ENCODE data around the gene SCYGR4.
"Not testable (repeated sequence)": the region's sequence is repeated elsewhere in the genome, so short reads cannot be mapped to it uniquely, and the experiment has no call there.

SCYGR4 gene

DNA sequence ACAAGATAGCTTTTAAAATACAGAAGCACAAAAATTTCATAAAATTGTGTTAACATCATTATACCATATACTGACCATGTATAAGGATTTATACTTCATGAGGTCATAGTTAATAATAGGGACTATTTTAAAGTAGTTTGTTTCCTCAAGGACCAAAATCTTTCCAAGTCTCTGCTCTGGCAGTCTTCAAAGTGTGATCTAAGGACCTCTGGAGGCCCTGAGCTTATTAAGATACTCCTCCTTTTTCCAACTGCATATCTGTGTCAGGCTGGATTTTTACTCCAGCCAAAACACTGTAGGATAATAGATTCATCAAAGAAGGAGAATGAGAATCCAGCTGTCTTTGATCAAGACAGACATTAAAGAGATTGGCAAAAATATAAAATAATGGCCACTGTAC, 20.3 kb upstream of the SCYGR4 start:
- H3K36me3 ChIP-seq (ENCODE audit: insufficient read depth, low read length): no peaks in the 10 kb centered on the region

DNA sequence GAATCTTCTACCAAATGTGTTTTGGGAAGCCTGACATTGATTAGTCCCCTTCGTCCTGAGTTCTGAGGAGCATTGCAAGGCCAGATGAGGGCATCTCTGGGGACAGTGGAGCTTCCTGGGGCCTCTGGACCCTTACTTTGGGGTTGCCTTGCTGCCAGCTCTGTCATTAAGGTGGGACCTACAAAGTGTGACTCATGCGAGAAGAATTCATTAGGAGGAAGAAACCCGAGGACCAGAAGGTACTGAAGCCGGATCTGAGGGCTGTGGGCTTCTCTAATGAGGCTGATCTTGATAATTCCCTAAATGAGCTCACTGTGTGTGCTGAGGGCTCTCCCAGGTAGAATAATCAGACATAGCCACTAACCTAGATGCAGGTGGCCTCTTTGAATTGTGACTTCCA, 19.3 kb upstream of the SCYGR4 start:
- no peaks in the 10 kb centered on the region for H3K36me3 ChIP-seq (ENCODE audit: insufficient read depth, low read length)
- H3K4me1 ChIP-seq (ENCODE audit: insufficient read depth, low read length): no peaks in the 10 kb centered on the region
- no peak overlapping the region for H3K9ac ChIP-seq (ENCODE audit: low read length)

More for the DNA sequence above, 20.3 kb upstream of the SCYGR4 start:
- Histone ChIP-seq H3K27ac (ENCODE audit: low read depth, low read length) (no peak overlapping the region), H3K9me3 (ENCODE audit: low read length) (no peaks in the 10 kb centered on the region), H3K4me3 (ENCODE audit: low read depth in 1 of 2, low read length in 2 of 2) (no peak overlapping the region), H3K27me3 (ENCODE audit: control insufficient read depth in 1 of 2, insufficient read depth in 2 of 2, low read length in 2 of 2) (no peaks in the 10 kb centered on the region), H3K4me1 (ENCODE audit: insufficient read depth, low read length) (no peaks in the 10 kb centered on the region), H3K9ac (ENCODE audit: low read length) (no peak overlapping the region)

DNA sequence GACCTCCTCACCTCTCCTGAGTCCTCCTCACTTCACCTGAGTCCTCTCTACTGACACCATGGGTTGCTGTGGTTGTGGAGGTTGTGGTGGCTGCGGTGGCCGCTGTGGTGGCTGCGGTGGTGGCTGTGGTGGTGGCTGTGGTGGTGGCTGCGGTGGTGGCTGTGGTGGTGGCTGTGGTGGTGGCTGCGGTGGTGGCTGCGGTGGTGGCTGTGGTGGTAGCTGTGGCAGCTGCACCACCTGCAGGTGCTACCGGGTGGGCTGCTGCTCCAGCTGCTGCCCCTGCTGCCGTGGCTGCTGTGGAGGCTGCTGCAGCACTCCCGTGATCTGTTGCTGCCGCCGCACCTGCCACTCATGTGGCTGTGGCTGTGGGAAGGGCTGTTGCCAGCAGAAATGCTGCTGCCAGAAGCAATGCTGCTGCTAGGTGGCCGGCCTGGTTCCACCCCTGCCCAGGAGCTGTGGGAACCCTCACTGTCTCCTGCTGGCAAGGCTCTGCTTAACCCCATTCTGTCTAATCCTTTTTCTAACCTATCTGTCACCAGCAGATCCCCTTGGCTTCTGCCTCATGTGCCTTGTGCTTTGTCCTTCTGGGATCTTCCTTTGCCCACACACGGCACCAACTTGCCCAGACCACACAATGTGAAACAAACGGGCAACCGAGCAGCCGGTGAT, 18.3 kb upstream of the SCYGR4 start, which contains the start of gene SCYGR2:
TSS of gene SCYGR2 (plus strand) at position 59 of the 669 bp plus-strand sequence. CDS start at position 59, 0 bp downstream.
- H3K9ac ChIP-seq (ENCODE audit: low read length); H3K27me3 ChIP-seq (ENCODE audit: control insufficient read depth in 1 of 2, insufficient read depth in 2 of 2, low read length in 2 of 2); H3K36me3 ChIP-seq (ENCODE audit: insufficient read depth, low read length); H3K9me3 ChIP-seq (ENCODE audit: low read length); H3K4me3 ChIP-seq (ENCODE audit: low read depth in 1 of 2, low read length in 2 of 2); H3K4me1 ChIP-seq (ENCODE audit: insufficient read depth, low read length); H3K27ac ChIP-seq (ENCODE audit: low read depth, low read length): not testable (repeated sequence)

More for the DNA sequence above, 19.3 kb upstream of the SCYGR4 start:
- Histone ChIP-seq H3K27me3 (ENCODE audit: control insufficient read depth in 1 of 2, insufficient read depth in 2 of 2, low read length in 2 of 2) (no peaks in the 10 kb centered on the region), H3K4me3 (ENCODE audit: low read depth in 1 of 2, low read length in 2 of 2) (no peak overlapping the region), H3K9me3 (ENCODE audit: low read length) (no peaks in the 10 kb centered on the region), H3K27ac (ENCODE audit: low read depth, low read length) (no peak overlapping the region)

DNA sequence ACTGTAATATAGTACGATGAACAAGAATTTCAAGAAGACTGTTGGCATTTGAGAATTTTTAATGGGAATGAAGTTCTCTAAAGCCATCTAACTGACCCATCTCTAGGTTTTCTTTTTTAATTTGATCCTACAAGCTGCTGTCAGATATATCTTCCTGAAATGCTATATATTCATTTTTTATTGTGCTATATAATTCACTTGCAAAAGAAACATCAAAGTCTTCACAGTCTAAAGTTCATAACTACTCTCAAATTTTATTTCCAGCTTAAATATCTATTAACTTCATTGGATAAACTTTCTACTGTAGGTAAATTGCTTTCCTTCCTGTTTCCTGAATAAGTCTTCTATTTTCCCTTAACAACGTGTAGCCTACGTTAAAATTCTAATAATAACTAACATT, 14.9 kb upstream of the SCYGR4 start:
- no peaks in the 10 kb centered on the region for H3K9me3 ChIP-seq (ENCODE audit: low read length)
- no peaks in the 10 kb centered on the region for H3K4me1 ChIP-seq (ENCODE audit: insufficient read depth, low read length)
- no peak overlapping the region for H3K27ac ChIP-seq (ENCODE audit: low read depth, low read length)
- no peak overlapping the region for H3K9ac ChIP-seq (ENCODE audit: low read length)
- no peaks in the 10 kb centered on the region for H3K27me3 ChIP-seq (ENCODE audit: control insufficient read depth in 1 of 2, insufficient read depth in 2 of 2, low read length in 2 of 2)
- no peaks in the 10 kb centered on the region for H3K36me3 ChIP-seq (ENCODE audit: insufficient read depth, low read length)
- H3K4me3 ChIP-seq (ENCODE audit: low read depth in 1 of 2, low read length in 2 of 2): no peak overlapping the region

DNA sequence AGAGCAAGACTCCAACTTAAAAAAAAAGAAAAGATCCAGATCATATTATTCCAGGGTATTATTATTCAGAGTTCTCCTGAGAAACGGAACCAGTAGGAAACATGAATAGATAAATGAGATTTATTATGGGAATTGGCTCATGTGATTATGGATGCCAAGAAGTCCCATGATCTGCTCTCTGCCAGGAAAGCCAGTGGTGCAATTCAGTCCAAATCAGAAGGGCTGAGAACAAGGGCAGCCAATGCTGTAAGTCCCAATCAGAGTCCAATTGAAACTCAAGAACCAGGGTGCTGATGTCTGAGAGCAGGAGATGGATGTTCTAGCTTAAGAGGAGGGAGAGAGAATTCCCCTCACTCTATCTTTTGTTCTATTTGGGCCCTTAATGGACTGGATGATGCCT, 10.8 kb upstream of the SCYGR4 start:
- H3K9me3 ChIP-seq (ENCODE audit: low read length): no peaks in the 10 kb centered on the region
- no peak overlapping the region for H3K9ac ChIP-seq (ENCODE audit: low read length)
- no peaks in the 10 kb centered on the region for H3K4me1 ChIP-seq (ENCODE audit: insufficient read depth, low read length)
- H3K36me3 ChIP-seq (ENCODE audit: insufficient read depth, low read length): no peaks in the 10 kb centered on the region
- H3K27ac ChIP-seq (ENCODE audit: low read depth, low read length): no peak overlapping the region
- no peaks in the 10 kb centered on the region for H3K27me3 ChIP-seq (ENCODE audit: control insufficient read depth in 1 of 2, insufficient read depth in 2 of 2, low read length in 2 of 2)
- no peak overlapping the region for H3K4me3 ChIP-seq (ENCODE audit: low read depth in 1 of 2, low read length in 2 of 2)

DNA sequence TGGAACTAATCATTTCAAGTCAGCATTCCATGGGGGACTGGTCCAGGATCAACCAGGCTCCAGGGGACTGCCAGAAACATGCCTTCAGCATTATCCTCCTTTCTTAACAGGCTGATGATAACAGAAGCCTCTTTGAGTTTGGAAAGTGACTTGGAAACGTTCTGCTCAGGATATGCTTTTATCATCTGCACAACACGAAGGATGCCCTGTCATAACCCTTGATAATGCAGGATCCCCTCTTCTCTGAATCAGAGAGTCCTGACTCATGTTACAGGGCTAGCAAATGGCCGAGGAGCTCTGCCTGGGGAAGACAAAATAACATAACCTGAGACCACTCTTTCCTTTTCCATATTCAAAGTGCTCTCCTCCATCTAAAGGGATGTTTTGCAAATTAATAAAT, 9.4 kb upstream of the SCYGR4 start:
- no peaks in the 10 kb centered on the region for H3K9me3 ChIP-seq (ENCODE audit: low read length)
- no peak overlapping the region for H3K9ac ChIP-seq (ENCODE audit: low read length)
- no peaks in the 10 kb centered on the region for H3K4me1 ChIP-seq (ENCODE audit: insufficient read depth, low read length)
- no peaks in the 10 kb centered on the region for H3K36me3 ChIP-seq (ENCODE audit: insufficient read depth, low read length)
- H3K4me3 ChIP-seq (ENCODE audit: low read depth in 1 of 2, low read length in 2 of 2): no peak overlapping the region
- no peak overlapping the region for H3K27ac ChIP-seq (ENCODE audit: low read depth, low read length)
- no peaks in the 10 kb centered on the region for H3K27me3 ChIP-seq (ENCODE audit: control insufficient read depth in 1 of 2, insufficient read depth in 2 of 2, low read length in 2 of 2)

DNA sequence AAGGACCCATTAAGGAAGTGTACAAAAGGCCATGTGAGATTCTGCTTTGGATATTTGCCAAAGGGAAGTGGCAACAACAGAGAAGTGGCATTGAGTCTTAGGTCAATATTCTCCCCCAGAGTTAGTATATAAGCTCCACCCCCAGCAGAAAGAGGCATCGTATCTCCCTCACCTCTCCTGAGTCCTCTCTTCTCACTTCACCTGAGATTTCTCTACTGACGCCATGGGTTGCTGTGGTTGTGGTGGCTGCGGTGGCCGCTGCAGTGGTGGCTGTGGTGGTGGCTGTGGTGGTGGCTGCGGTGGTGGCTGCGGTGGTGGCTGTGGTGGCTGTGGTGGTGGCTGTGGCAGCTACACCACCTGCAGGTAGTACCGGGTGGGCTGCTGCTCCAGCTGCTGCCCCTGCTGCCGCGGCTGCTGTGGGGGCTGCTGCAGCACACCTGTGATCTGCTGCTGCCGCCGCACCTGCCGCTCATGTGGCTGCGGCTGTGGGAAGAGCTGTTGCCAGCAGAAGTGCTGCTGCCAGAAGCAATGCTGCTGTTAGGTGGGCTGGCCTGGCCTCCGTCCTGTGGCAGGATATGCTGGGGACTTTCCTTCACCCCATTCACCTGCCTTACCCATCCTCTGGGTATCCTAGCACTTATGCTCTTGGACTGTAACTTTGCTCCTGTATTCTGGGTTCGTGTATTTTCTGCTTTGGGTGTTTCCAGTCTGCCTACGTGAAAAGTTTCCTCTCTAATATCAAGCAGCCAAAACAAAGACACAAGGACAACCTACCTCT, 8.5 kb upstream of the SCYGR4 start:
- H3K4me3 ChIP-seq (ENCODE audit: low read depth in 1 of 2, low read length in 2 of 2): no peak overlapping the region
- H3K9ac ChIP-seq (ENCODE audit: low read length): no peak overlapping the region
- H3K4me1 ChIP-seq (ENCODE audit: insufficient read depth, low read length): no peaks in the 10 kb centered on the region
- H3K36me3 ChIP-seq (ENCODE audit: insufficient read depth, low read length): no peaks in the 10 kb centered on the region
- H3K9me3 ChIP-seq (ENCODE audit: low read length): no peaks in the 10 kb centered on the region
- H3K27ac ChIP-seq (ENCODE audit: low read depth, low read length): no peak overlapping the region
- H3K27me3 ChIP-seq (ENCODE audit: control insufficient read depth in 1 of 2, insufficient read depth in 2 of 2, low read length in 2 of 2): no peaks in the 10 kb centered on the region

DNA sequence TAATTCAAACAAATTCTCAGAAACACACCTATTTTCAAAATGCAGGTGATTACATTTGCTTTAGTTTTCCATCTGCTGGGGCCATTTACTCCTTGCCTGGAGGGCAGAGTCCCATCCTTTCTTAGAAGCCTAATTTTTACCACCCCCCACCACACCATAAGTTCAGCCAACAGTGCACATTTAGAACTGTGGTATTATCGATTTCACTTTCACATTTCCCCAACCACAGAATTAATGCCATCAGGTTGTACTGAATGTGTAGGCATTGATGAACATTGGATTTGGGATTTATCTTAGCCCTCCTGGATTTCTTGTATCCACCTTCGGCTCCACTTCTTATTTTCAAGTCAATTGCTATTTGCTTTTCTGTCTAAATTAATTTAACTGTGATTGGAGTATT, 7.2 kb upstream of the SCYGR4 start:
- Histone ChIP-seq H3K36me3 (ENCODE audit: insufficient read depth, low read length) (no peaks in the 10 kb centered on the region), H3K4me1 (ENCODE audit: insufficient read depth, low read length) (no peaks in the 10 kb centered on the region)

DNA sequence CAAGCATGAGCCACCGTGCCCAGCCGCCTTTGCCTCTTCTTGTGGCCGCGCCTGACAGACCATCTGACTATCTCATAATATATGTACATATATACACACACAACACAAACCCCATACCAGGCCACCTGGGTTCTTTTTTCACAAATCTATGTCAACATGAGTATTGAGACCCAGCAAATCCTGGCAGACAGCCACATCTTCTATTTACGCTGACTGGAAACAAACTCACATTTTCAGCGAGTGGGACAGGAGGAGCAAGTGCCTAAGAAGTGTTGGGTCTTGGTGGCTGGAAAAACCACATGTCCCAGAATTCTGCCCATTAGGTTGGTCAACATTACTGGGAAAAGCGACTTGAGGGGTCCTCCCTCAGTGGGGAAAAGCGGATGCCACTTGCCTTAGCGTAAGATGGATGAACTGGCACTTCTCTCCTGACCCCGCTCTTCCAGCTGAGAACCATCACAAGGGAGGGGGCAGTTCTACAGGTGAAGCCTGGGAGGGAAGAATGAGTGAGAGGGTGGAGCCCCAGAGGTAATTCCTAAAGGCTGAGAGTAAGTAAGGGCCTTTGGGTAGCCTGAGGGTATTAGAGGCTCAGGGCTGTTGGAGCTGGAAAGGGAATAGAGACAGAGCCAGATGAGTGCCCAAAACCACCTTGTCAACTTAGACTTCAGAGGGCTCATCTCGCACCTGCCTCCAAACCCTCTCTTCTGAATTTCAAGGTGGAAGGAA, 4.6 kb upstream of the SCYGR4 start:
- Histone ChIP-seq H3K36me3 (ENCODE audit: insufficient read depth, low read length) (no peaks in the 10 kb centered on the region), H3K9ac (ENCODE audit: low read length) (no peak overlapping the region), H3K27me3 (ENCODE audit: control insufficient read depth in 1 of 2, insufficient read depth in 2 of 2, low read length in 2 of 2) (no peaks in the 10 kb centered on the region), H3K4me3 (ENCODE audit: low read depth in 1 of 2, low read length in 2 of 2) (no peak overlapping the region), H3K4me1 (ENCODE audit: insufficient read depth, low read length) (no peaks in the 10 kb centered on the region), H3K9me3 (ENCODE audit: low read length) (no peaks in the 10 kb centered on the region), H3K27ac (ENCODE audit: low read depth, low read length) (no peak overlapping the region)

More for the DNA sequence above, 7.2 kb upstream of the SCYGR4 start:
- H3K4me3 ChIP-seq (ENCODE audit: low read depth in 1 of 2, low read length in 2 of 2): no peak overlapping the region
- H3K27ac ChIP-seq (ENCODE audit: low read depth, low read length): no peak overlapping the region
- no peaks in the 10 kb centered on the region for H3K9me3 ChIP-seq (ENCODE audit: low read length)
- no peak overlapping the region for H3K9ac ChIP-seq (ENCODE audit: low read length)
- H3K27me3 ChIP-seq (ENCODE audit: control insufficient read depth in 1 of 2, insufficient read depth in 2 of 2, low read length in 2 of 2): no peaks in the 10 kb centered on the region

DNA sequence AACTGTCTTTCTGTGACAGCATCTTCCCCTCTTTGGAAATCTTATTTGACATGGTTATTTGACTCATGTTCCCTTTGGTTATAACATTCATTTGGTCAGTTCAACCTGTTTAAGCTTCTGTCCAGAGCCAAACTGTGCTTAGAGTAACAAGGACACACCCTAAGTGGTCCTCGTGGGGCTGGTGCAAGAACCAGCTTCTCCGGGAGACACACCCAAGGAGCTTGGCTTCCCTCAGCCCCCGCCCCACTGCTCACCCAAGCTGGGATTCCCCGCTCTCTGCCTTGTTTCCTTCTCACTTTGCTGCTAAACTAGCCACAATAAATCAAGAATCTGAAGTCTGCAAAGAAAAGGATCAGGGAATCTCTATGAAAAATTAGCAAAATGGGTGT, 4.0 kb upstream of the SCYGR4 start:
- no peak overlapping the region for H3K9ac ChIP-seq (ENCODE audit: low read length)
- H3K9me3 ChIP-seq (ENCODE audit: low read length): no peaks in the 10 kb centered on the region
- no peaks in the 10 kb centered on the region for H3K27me3 ChIP-seq (ENCODE audit: control insufficient read depth in 1 of 2, insufficient read depth in 2 of 2, low read length in 2 of 2)
- H3K4me1 ChIP-seq (ENCODE audit: insufficient read depth, low read length): no peaks in the 10 kb centered on the region
- no peak overlapping the region for H3K27ac ChIP-seq (ENCODE audit: low read depth, low read length)
- no peak overlapping the region for H3K4me3 ChIP-seq (ENCODE audit: low read depth in 1 of 2, low read length in 2 of 2)
- H3K36me3 ChIP-seq (ENCODE audit: insufficient read depth, low read length): no peaks in the 10 kb centered on the region

DNA sequence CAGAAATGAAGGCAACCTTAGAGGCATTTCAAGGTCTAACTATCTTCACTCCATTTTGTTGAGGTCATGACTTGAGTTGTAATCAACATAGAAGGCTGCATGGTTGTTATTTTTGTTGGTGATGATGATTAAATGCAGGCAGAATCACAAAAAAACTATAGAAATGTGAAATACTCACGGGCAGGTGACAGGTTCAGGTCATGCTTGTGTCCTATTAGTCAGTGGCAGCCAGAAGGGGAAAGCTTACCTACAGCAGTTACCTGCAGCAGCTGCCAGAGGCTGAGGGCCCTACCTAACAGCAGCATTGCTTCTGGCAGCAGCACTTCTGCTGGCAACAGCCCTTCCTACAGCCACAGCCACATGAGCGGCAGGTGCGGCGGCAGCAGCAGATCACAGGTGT, 3.1 kb upstream of the SCYGR4 start:
- Histone ChIP-seq H3K36me3 (ENCODE audit: insufficient read depth, low read length) (no peaks in the 10 kb centered on the region), H3K9me3 (ENCODE audit: low read length) (no peaks in the 10 kb centered on the region), H3K4me1 (ENCODE audit: insufficient read depth, low read length) (no peaks in the 10 kb centered on the region), H3K27me3 (ENCODE audit: control insufficient read depth in 1 of 2, insufficient read depth in 2 of 2, low read length in 2 of 2) (no peaks in the 10 kb centered on the region), H3K4me3 (ENCODE audit: low read depth in 1 of 2, low read length in 2 of 2) (no peak overlapping the region), H3K9ac (ENCODE audit: low read length) (no peak overlapping the region), H3K27ac (ENCODE audit: low read depth, low read length) (no peak overlapping the region)

Measured in muscle layer of colon (tissue), 2 donors.